Skeletal muscle satellite cell (primary cell): Measurements from ENCODE around the gene CFAP410.

Source experiments
- H3K27me3 ChIP-seq: 2 replicates; pipeline ENCODE4 v1.7.0; 2013; ENCODE audit warnings: low read length; ENCODE audit not compliant: control insufficient read depth, insufficient read depth
- H3K36me3 ChIP-seq: 2 replicates; pipeline ENCODE4 v1.7.0; 2013; ENCODE audit warnings: mild to moderate bottlenecking, control low read depth, low read length; ENCODE audit not compliant: insufficient read depth
- H3K4me1 ChIP-seq: 2 replicates; pipeline ENCODE4 v1.7.0; 2013; ENCODE audit warnings: low read length; ENCODE audit not compliant: control insufficient read depth, insufficient read depth
- H3K4me2 ChIP-seq: 2 replicates; pipeline ENCODE4 v1.7.0; 2013; ENCODE audit warnings: mild to moderate bottlenecking, low read length
- H3K4me3 ChIP-seq: 2 replicates; pipeline ENCODE4 v1.7.0; 2013; ENCODE audit warnings: low read length
- H3K9ac ChIP-seq: 2 replicates; pipeline ENCODE4 v1.7.0; 2013; ENCODE audit warnings: mild to moderate bottlenecking, low read depth, low read length, moderate library complexity
- H3K9me3 ChIP-seq: replicated peaks from 2 replicates; pipeline ENCODE4 v1.7.0; 2013; ENCODE audit warnings: mild to moderate bottlenecking, control low read depth, low read length

CFAP410 gene

GRCh38 chr21:44377201-44377921 lies 38.2 kb upstream of the CFAP410 start:
- Histone ChIP-seq H3K4me3 (no peak overlapping the region), H3K4me1 (no peaks in the 10 kb centered on the region), H3K9me3 (no peaks in the 10 kb centered on the region), H3K4me2 (no peak overlapping the region), H3K9ac (no peak overlapping the region), H3K27me3 (peaks cover 20% of the 10 kb centered on the region), H3K36me3 (no peaks in the 10 kb centered on the region)

- H3K4me3 ChIP-seq: no peak overlapping the region
- no peaks in the 10 kb centered on the region for H3K4me1 ChIP-seq
- H3K9ac ChIP-seq: no peak overlapping the region
- no peaks in the 10 kb centered on the region for H3K9me3 ChIP-seq
- no peak overlapping the region for H3K4me2 ChIP-seq
- H3K36me3 ChIP-seq: no peaks in the 10 kb centered on the region
- H3K27me3 ChIP-seq: peaks cover 21% of the 10 kb centered on the region
These were observed 37.4 kb upstream of the CFAP410 start for GRCh38 chr21:44376606-44377005.

GRCh38 chr21:44375761-44376241 lies 36.6 kb upstream of the CFAP410 start:
- H3K9me3 ChIP-seq: no peaks in the 10 kb centered on the region
- H3K9ac ChIP-seq: no peak overlapping the region
- H3K27me3 ChIP-seq: peaks cover 22% of the 10 kb centered on the region
- no peak overlapping the region for H3K4me3 ChIP-seq
- no peak overlapping the region for H3K4me2 ChIP-seq
- H3K4me1 ChIP-seq: no peaks in the 10 kb centered on the region
- H3K36me3 ChIP-seq: no peaks in the 10 kb centered on the region

- Histone ChIP-seq H3K27me3 (peaks cover 21% of the 10 kb centered on the region), H3K4me2 (no peak overlapping the region), H3K4me3 (no peak overlapping the region), H3K9me3 (no peaks in the 10 kb centered on the region), H3K36me3 (no peaks in the 10 kb centered on the region), H3K4me1 (no peaks in the 10 kb centered on the region), H3K9ac (no peak overlapping the region)
These were observed 36.1 kb upstream of the CFAP410 start for GRCh38 chr21:44375281-44375651.

- H3K4me1 ChIP-seq: no peaks in the 10 kb centered on the region
- H3K27me3 ChIP-seq: peaks cover 16% of the 10 kb centered on the region
- H3K9me3 ChIP-seq: no peaks in the 10 kb centered on the region
- no peak overlapping the region for H3K4me2 ChIP-seq
- H3K9ac ChIP-seq: no peak overlapping the region
- no peaks in the 10 kb centered on the region for H3K36me3 ChIP-seq
- no peak overlapping the region for H3K4me3 ChIP-seq
These were observed 35.6 kb upstream of the CFAP410 start for GRCh38 chr21:44374601-44375280.

GRCh38 chr21:44372616-44373015 lies 33.4 kb upstream of the CFAP410 start:
- H3K9me3 ChIP-seq: no peaks in the 10 kb centered on the region
- no peak overlapping the region for H3K4me2 ChIP-seq
- no peaks in the 10 kb centered on the region for H3K36me3 ChIP-seq
- H3K27me3 ChIP-seq: peaks cover 10% of the 10 kb centered on the region
- H3K4me1 ChIP-seq: no peaks in the 10 kb centered on the region
- H3K9ac ChIP-seq: no peak overlapping the region
- H3K4me3 ChIP-seq: no peak overlapping the region

GRCh38 chr21:44371596-44371995 lies 32.4 kb upstream of the CFAP410 start:
- Histone ChIP-seq H3K9ac (no peak overlapping the region), H3K9me3 (no peaks in the 10 kb centered on the region), H3K4me1 (no peaks in the 10 kb centered on the region), H3K4me3 (no peak overlapping the region), H3K36me3 (no peaks in the 10 kb centered on the region), H3K27me3 (peaks cover 10% of the 10 kb centered on the region), H3K4me2 (no peak overlapping the region)

- H3K27me3 ChIP-seq: peaks cover 10% of the 10 kb centered on the region
- H3K4me3 ChIP-seq: no peak overlapping the region
- H3K9me3 ChIP-seq: no peaks in the 10 kb centered on the region
- no peak overlapping the region for H3K9ac ChIP-seq
- H3K36me3 ChIP-seq: no peaks in the 10 kb centered on the region
- H3K4me1 ChIP-seq: no peaks in the 10 kb centered on the region
- H3K4me2 ChIP-seq: peak overlapping the region; percentile 59
These were observed 31.7 kb upstream of the CFAP410 start for GRCh38 chr21:44370786-44371410.

- no peak overlapping the region for H3K9ac ChIP-seq
- H3K4me2 ChIP-seq: peak overlapping the region; percentile 59
- peaks cover 10% of the 10 kb centered on the region for H3K27me3 ChIP-seq
- no peak overlapping the region for H3K4me3 ChIP-seq
- no peaks in the 10 kb centered on the region for H3K9me3 ChIP-seq
- no peaks in the 10 kb centered on the region for H3K4me1 ChIP-seq
- no peaks in the 10 kb centered on the region for H3K36me3 ChIP-seq
These were observed 31.0 kb upstream of the CFAP410 start for GRCh38 chr21:44370027-44370735.

GRCh38 chr21:44368711-44369446 lies 29.7 kb upstream of the CFAP410 start:
- Histone ChIP-seq H3K9ac (no peak overlapping the region), H3K4me2 (no peak overlapping the region), H3K4me1 (no peaks in the 10 kb centered on the region), H3K36me3 (no peaks in the 10 kb centered on the region), H3K4me3 (no peak overlapping the region), H3K9me3 (no peaks in the 10 kb centered on the region), H3K27me3 (peaks cover 10% of the 10 kb centered on the region)
